Upper lobe of right lung (tissue), 1 donor: ENCODE results near the gene FBXO9. TPM values are rescaled to one million over a fixed set of nuclear protein-coding genes. Genes with fewer than 3 reads are reported as not detected.

Experiments
- ATAC-seq: fragments of 200-7000 bp; cut with Tn5 transposase; one replicate; pipeline ENCODE4 v1.9.1; 2020; ENCODE audit warnings: mild to moderate bottlenecking, moderate library complexity
- DNase-seq: peaks from one replicate; pipeline ENCODE4 v3.0.0-alpha.2; 2020
- H3K27ac ChIP-seq: fragments of 200-600 bp; one replicate; pipeline ENCODE4 v1.8.0; 2022
- H3K27me3 ChIP-seq: fragments of 200-600 bp; one replicate; pipeline ENCODE4 v1.8.0; 2022; ENCODE audit warnings: mild to moderate bottlenecking
- H3K36me3 ChIP-seq: fragments of 200-600 bp; one replicate; pipeline ENCODE4 v1.8.0; 2022
- H3K4me1 ChIP-seq: fragments of 200-600 bp; one replicate; pipeline ENCODE4 v1.8.0; 2022
- H3K4me3 ChIP-seq: fragments of 200-600 bp; one replicate; pipeline ENCODE4 v1.8.0; 2022; ENCODE audit warnings: mild to moderate bottlenecking
- H3K9me3 ChIP-seq: fragments of 200-600 bp; one replicate; pipeline ENCODE4 v1.8.0; 2022
- CTCF ChIP-seq: fragments of 200-600 bp; IDR thresholded peaks from one replicate; pipeline ENCODE4 v1.8.0; 2022; ENCODE audit warnings: antibody characterized with exemption
- intact Hi-C: fragments of 100-400 bp; cut with DNase I; formaldehyde crosslinking; loops from one replicate; pipeline ENCODE4 v1.11.0; 2022
- total RNA-seq: library from RNA; stranded (reverse); fragmentation: NEBNext Ultra II Directional; extraction: Animal tissue kit (Norgen Biotek cat#: 25700); gene quantifications from one replicate; pipeline ENCODE4 v1.2.1, GENCODE V29; 2021
- donor health status: DM: no; HTN: yes; CAD: no; lungs with severe emphysema.

Gene FBXO9
- total RNA-seq, 1 donor from 2014 or later, result 101 TPM

- H3K27ac ChIP-seq, result no peak overlapping the region
- no peak for ATAC-seq
- no peak for TF ChIP-seq CTCF
- no peak overlapping the region for H3K4me3 ChIP-seq
- no peak for DNase-seq
- H3K9me3 ChIP-seq, result no peaks in the 10 kb centered on the region
- no peaks in the 10 kb centered on the region for H3K4me1 ChIP-seq
- peaks cover 34% of the 10 kb centered on the region for H3K36me3 ChIP-seq
- intact Hi-C loops, result no loop called here
- no peaks in the 10 kb centered on the region for H3K27me3 ChIP-seq
These were observed 23.1 kb upstream of the FBXO9 start for GRCh38 chr6:53042112-53042511.

GRCh38 chr6:53043581-53043980 is 21.6 kb upstream of the FBXO9 start:
- no peak overlapping the region for H3K27ac ChIP-seq
- ATAC-seq, result no peak
- no peaks in the 10 kb centered on the region for H3K9me3 ChIP-seq
- no peak overlapping the region for H3K4me3 ChIP-seq
- intact Hi-C loops, result no loop called here
- H3K36me3 ChIP-seq, result peaks cover 28% of the 10 kb centered on the region
- no peaks in the 10 kb centered on the region for H3K4me1 ChIP-seq
- DNase-seq, result no peak
- H3K27me3 ChIP-seq, result no peaks in the 10 kb centered on the region
- no peak for TF ChIP-seq CTCF

- no peak for ATAC-seq
- peaks cover 24% of the 10 kb centered on the region for H3K36me3 ChIP-seq
These were observed 21.1 kb upstream of the FBXO9 start for GRCh38 chr6:53044071-53044470.

GRCh38 chr6:53044572-53044971 is 20.6 kb upstream of the FBXO9 start:
- TF ChIP-seq CTCF, result no peak
- no peaks in the 10 kb centered on the region for H3K9me3 ChIP-seq
- H3K36me3 ChIP-seq, result peaks cover 19% of the 10 kb centered on the region
- DNase-seq, result no peak
- no peaks in the 10 kb centered on the region for H3K27me3 ChIP-seq
- no peak overlapping the region for H3K27ac ChIP-seq
- H3K4me3 ChIP-seq, result no peak overlapping the region
- ATAC-seq, result no peak
- no peaks in the 10 kb centered on the region for H3K4me1 ChIP-seq
- intact Hi-C loops, result no loop called here

More at GRCh38 chr6:53044071-53044470, 21.1 kb upstream of the FBXO9 start:
- Histone ChIP-seq H3K27ac (no peak overlapping the region), H3K4me3 (no peak overlapping the region), H3K27me3 (no peaks in the 10 kb centered on the region), H3K9me3 (no peaks in the 10 kb centered on the region), H3K4me1 (no peaks in the 10 kb centered on the region)
- intact Hi-C loops, result no loop called here
- DNase-seq, result no peak
- TF ChIP-seq CTCF, result no peak

GRCh38 chr6:53045891-53046673 is 19.1 kb upstream of the FBXO9 start:
- Histone ChIP-seq H3K27me3 (no peaks in the 10 kb centered on the region), H3K9me3 (no peaks in the 10 kb centered on the region), H3K4me3 (no peak overlapping the region), H3K27ac (no peak overlapping the region), H3K4me1 (no peaks in the 10 kb centered on the region), H3K36me3 (peaks cover 4% of the 10 kb centered on the region)
- ATAC-seq, result no peak
- TF ChIP-seq CTCF, result no peak
- intact Hi-C loops, result no loop called here
- DNase-seq, result no peak
